Measurements from ENCODE around the gene NELL2. TPM values are rescaled to one million over a fixed set of nuclear protein-coding genes. Genes with fewer than 3 reads are reported as not detected.

Gene NELL2
- total and polyA plus RNA-seq, 10 of the 15 experiments (the other 5 are each of a cell fraction or from before 2014, with no cell fraction given) = 0.27 to 2.3 (median 0.76) TPM

- no peak for TF ChIP-seq SMC3 (IDR thresholded peaks at IDR 0.05; ENCODE audit: borderline replicate concordance, low read length)
Observed at GRCh38 chr12:44459569-44459968, 416.5 kb downstream of the NELL2 start (continued).

Small RNA genes lying within 50 kb of the gene (small RNA-seq; reads per million reads assigned to genes)
- not detected for gene RF00019

Other genes starting within 250 kb of the NELL2 start
- not detected in 2 replicates for gene DBX2, start 174.8 kb upstream of the NELL2 start, total RNA-seq (2014; rRNA removed)
- not detected in 2 replicates for gene DBX2, start 174.8 kb upstream of the NELL2 start, total RNA-seq (2014; rRNA removed; fragmentation: Illumina TruSeq; extraction: Trizol)
- not detected in 2 replicates for gene DBX2, start 174.8 kb upstream of the NELL2 start, total RNA-seq (2021)
- gene DBX2, start 174.8 kb upstream of the NELL2 start, polyA plus RNA-seq (2011; rRNA removed) = not detected in 2 replicates
- gene DBX2, start 174.8 kb upstream of the NELL2 start, polyA plus RNA-seq (2014; fragmentation: Illumina TruSeq; extraction: Trizol) = not detected in 2 replicates
- gene DBX2, start 174.8 kb upstream of the NELL2 start, polyA plus RNA-seq (2014; fragmentation: Nextera tagmentation; extraction: Ambion mirVana) = not detected
- not detected in 2 replicates for gene DBX2, start 174.8 kb upstream of the NELL2 start, polyA plus RNA-seq (2014; rRNA removed)
- not detected for gene DBX2, start 174.8 kb upstream of the NELL2 start, polyA plus RNA-seq (2016; fragmentation: Nextera tagmentation; extraction: Ambion mirVana)